Cardiac muscle cell (in vitro differentiated cells and primary cell): Measurements from ENCODE around the gene OLFML2A. TPM values are rescaled to one million over a fixed set of nuclear protein-coding genes. Genes with fewer than 3 reads are reported as not detected.
A peak's percentile ranks its signal among the peaks of the same experiment; 100 is the strongest.

ENCODE experiments used
- DNase-seq, 2 donors: peaks; one replicate each; pipeline versions ENCODE4 v3.0.0 to v3.0.0-alpha.2; 2010 to 2017; ENCODE audit warnings: low read depth in 1 of 2, low spot score in 1 of 2
- H3K27ac ChIP-seq: fragments of 200-600 bp; sonication (generic); 2 replicates; pipeline ENCODE4 v1.5.1; 2016
- H3K27me3 ChIP-seq: fragments of 200-600 bp; sonication (generic); 2 replicates; pipeline ENCODE4 v1.6.0; 2016; ENCODE audit warnings: control low read depth
- H3K36me3 ChIP-seq: fragments of 200-600 bp; sonication (generic); 2 replicates; pipeline ENCODE4 v1.5.1; 2016; ENCODE audit warnings: control low read depth
- H3K4me1 ChIP-seq: fragments of 200-600 bp; sonication (generic); 2 replicates; pipeline ENCODE4 v1.8.1; 2017; ENCODE audit warnings: low read depth, mild to moderate bottlenecking, mixed run types
- H3K4me3 ChIP-seq: fragments of 200-600 bp; sonication (generic); 2 replicates; pipeline ENCODE4 v1.5.1; 2016; ENCODE audit warnings: mild to moderate bottlenecking
- H3K9me3 ChIP-seq: fragments of 200-600 bp; sonication (generic); 2 replicates; pipeline ENCODE4 v1.5.1; 2017; ENCODE audit warnings: low read depth, mild to moderate bottlenecking, control low read depth
- CTCF ChIP-seq: IDR thresholded peaks from 2 replicates; pipeline ENCODE4 v1.5.1; 2012; ENCODE audit warnings: low read depth, mild to moderate bottlenecking, low read length
- polyA plus RNA-seq: library from polyadenylated mRNA; unstranded; fragments of >200 nt; fragmentation: Nextera tagmentation; extraction: Ambion mirVana; gene quantifications from 2 replicates; pipeline ENCODE4 v1.2.1, GENCODE V29; 2016
- total RNA-seq: library from RNA; depleted of rRNA; stranded (reverse); fragments of >200 nt; gene quantifications from 2 replicates; pipeline ENCODE4 v1.2.3, GENCODE V29; 2016

OLFML2A gene
- total and polyA plus RNA-seq, 2 experiments from 2014 or later, result 3.4 to 10.7 TPM

GRCh38 chr9:124739360-124739759 is 37.6 kb upstream of the OLFML2A start:
- no peak for DNase-seq
- no peak overlapping the region for H3K27ac ChIP-seq
- TF ChIP-seq CTCF, result no peak

GRCh38 chr9:124741149-124741548 is 35.8 kb upstream of the OLFML2A start:
- Histone ChIP-seq H3K9me3 (no peaks in the 10 kb centered on the region), H3K36me3 (no peaks in the 10 kb centered on the region), H3K4me3 (no peak overlapping the region), H3K27me3 (no peaks in the 10 kb centered on the region), H3K27ac (peak overlapping the region; percentile 10), H3K4me1 (peaks cover 11% of the 10 kb centered on the region)
- DNase-seq, result no peak
- TF ChIP-seq CTCF, result no peak

More at GRCh38 chr9:124739360-124739759, 37.6 kb upstream of the OLFML2A start:
- Histone ChIP-seq H3K4me3 (no peak overlapping the region), H3K9me3 (no peaks in the 10 kb centered on the region), H3K27me3 (no peaks in the 10 kb centered on the region), H3K36me3 (no peaks in the 10 kb centered on the region), H3K4me1 (peaks cover 13% of the 10 kb centered on the region)

- Histone ChIP-seq H3K27me3 (no peaks in the 10 kb centered on the region), H3K4me3 (no peak overlapping the region), H3K27ac (no peak overlapping the region), H3K36me3 (no peaks in the 10 kb centered on the region), H3K4me1 (peaks cover 11% of the 10 kb centered on the region), H3K9me3 (no peaks in the 10 kb centered on the region)
- DNase-seq, result no peak
- TF ChIP-seq CTCF, result no peak
Measured at GRCh38 chr9:124741662-124742061, 35.3 kb upstream of the OLFML2A start.

- DNase-seq, result no peak
- peak overlapping the region; percentile 53 for H3K27ac ChIP-seq
- no peak for TF ChIP-seq CTCF
- H3K4me1 ChIP-seq, result peaks cover 11% of the 10 kb centered on the region
- no peak overlapping the region for H3K4me3 ChIP-seq
- no peaks in the 10 kb centered on the region for H3K27me3 ChIP-seq
- no peaks in the 10 kb centered on the region for H3K36me3 ChIP-seq
- no peaks in the 10 kb centered on the region for H3K9me3 ChIP-seq
Measured at GRCh38 chr9:124742940-124743339, 34.0 kb upstream of the OLFML2A start.

GRCh38 chr9:124743686-124744348 is 33.1 kb upstream of the OLFML2A start:
- no peak for TF ChIP-seq CTCF
- Histone ChIP-seq H3K27me3 (no peaks in the 10 kb centered on the region), H3K4me3 (no peak overlapping the region), H3K27ac (peak overlapping the region; percentile 53), H3K4me1 (peaks cover 11% of the 10 kb centered on the region), H3K9me3 (no peaks in the 10 kb centered on the region), H3K36me3 (no peaks in the 10 kb centered on the region)
- DNase-seq, result no peak
